Cortex of kidney (tissue), 1 donor: ENCODE data around the gene WDR4.
"Not testable (repeated sequence)": the region's sequence is repeated elsewhere in the genome, so short reads cannot be mapped to it uniquely, and the experiment has no call there.

Source experiments
- DNase-seq: peaks from one replicate; lab custom pipeline; 2025; lab: John Stamatoyannopoulos, UW

WDR4 gene

GRCh38 chr21:42839271-42840231, 39.8 kb downstream of the WDR4 start:
- DNase-seq: no peak

DNA sequence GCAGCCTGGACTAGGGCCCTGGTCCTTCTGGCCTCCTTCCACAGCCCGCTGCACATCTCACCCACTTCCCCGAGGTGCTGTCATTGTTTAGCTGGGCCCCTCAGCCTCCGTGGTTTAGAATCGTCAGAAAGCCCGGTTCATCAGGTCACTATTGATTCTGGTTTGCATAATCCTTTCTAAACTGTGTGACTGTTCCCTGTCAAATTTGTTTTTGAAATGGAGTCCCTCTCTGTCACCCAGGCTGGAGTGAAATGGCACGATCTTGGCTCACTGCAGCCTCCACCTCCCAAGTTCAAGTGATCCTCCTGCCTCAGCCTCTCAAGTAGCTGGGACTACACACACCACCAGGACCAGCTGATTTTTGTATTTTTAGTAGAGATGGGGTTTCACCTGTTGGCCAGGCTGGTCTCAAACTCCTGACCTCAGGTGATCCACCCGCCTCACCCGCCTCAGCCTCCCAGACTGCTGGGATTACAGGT, 41.1 kb downstream of the WDR4 start:
- DNase-seq: not testable (repeated sequence)

DNA sequence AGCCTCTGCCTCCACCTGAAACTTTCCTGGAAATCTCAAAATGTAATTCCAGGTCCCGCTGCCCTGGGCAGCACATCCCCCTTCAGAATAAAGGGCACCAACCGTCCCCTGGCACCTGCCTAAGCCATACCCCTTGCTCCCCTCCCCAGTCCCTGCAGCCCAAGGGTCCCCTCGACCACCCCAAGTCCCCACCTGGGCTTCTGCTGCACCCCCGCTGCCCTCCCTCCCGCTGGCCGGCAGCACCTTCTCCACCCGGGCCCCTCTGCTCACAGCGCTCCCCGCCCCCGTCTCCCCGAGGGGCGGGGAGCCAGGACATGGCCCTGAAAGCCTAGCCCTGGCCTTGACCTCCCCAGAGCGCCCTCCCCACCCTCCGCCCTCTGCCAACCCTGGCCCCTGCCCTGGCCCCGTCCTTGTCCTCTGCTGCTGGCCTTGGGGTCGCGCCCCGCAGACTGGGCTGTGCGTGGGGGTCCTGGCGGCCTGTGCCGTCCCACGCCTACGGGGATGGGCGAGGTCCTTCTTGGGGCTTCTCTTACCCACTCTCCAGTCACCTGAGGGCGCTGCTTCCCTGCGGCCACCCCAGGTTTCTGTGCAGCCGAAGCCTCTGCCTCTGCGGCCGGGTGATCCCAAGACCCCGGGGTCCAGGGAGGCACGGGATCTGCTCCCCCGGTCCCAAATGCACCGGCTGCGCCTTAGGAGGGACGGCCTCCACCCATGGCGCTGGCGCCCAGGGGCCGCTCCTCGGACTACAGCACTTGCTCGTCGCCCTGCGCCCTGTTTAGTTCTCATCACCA, 41.7 kb downstream of the WDR4 start:
- no peak for DNase-seq

- DNase-seq: no peak
Measured at GRCh38 chr21:42836767-42837301, 42.5 kb downstream of the WDR4 start.

GRCh38 chr21:42836402-42836666, 43.0 kb downstream of the WDR4 start:
- DNase-seq: no peak

GRCh38 chr21:42835611-42836401, 43.5 kb downstream of the WDR4 start:
- no peak for DNase-seq

GRCh38 chr21:42835211-42835610, 44.1 kb downstream of the WDR4 start:
- DNase-seq: no peak

DNA sequence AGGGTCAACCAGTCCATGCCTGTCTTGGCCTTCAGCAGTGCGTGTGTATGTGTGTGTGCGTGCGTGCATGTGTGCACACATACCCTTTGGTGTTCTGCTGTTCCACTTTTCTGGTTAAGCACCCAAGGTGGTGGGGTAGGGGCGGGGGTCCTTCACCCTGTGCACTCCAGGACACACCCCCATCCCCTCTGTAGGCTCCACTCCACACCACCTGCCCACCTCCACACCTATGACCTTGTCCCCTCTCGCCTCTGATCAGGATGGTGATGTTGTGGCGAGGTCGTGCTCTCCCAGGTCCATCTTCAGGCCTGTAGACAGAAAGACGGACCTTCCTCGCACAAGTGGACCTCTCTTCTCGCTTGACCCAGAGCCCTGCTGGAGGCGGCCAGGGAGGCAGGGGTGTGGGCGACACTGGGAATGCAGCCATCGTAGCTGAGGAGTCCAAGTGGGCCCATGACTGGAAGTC, 44.6 kb downstream of the WDR4 start:
- DNase-seq: no peak

GRCh38 chr21:42833859-42834725, 45.2 kb downstream of the WDR4 start:
- no peak for DNase-seq

DNA sequence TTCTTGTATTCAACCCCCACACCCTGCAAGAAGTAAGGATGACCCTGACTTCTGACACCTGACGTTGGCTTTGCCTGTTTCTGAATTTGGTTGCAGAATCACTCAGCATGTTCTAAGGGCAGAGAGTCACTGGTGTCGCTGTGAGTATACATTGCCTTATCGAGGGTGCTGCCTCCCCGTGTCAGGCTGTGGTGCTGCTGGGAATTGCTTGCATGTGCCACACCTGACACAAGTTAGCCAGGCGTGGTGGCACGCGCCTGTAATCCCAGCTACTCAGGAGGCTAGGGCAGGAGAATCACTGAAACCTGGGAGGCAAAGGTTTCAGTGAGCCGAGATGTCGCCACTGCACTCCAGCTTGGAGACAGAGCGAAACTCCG, 45.9 kb downstream of the WDR4 start:
- DNase-seq: no peak

DNA sequence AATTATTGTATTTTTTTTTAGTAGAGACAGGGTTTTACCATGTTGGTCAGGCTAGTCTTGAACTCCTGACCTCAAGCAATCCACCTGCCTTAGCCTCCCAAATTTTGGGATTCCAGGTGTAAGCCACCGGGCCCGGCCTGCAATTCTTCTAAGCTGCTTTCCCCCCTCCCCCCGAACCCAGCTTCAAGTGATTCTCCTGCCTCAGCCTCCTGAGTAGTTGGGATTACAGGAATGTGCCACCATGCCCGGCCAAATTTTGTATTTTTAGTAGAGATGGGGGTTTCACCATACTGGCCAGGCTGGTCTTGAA, 47.1 kb downstream of the WDR4 start:
- not testable (repeated sequence) for DNase-seq

DNA sequence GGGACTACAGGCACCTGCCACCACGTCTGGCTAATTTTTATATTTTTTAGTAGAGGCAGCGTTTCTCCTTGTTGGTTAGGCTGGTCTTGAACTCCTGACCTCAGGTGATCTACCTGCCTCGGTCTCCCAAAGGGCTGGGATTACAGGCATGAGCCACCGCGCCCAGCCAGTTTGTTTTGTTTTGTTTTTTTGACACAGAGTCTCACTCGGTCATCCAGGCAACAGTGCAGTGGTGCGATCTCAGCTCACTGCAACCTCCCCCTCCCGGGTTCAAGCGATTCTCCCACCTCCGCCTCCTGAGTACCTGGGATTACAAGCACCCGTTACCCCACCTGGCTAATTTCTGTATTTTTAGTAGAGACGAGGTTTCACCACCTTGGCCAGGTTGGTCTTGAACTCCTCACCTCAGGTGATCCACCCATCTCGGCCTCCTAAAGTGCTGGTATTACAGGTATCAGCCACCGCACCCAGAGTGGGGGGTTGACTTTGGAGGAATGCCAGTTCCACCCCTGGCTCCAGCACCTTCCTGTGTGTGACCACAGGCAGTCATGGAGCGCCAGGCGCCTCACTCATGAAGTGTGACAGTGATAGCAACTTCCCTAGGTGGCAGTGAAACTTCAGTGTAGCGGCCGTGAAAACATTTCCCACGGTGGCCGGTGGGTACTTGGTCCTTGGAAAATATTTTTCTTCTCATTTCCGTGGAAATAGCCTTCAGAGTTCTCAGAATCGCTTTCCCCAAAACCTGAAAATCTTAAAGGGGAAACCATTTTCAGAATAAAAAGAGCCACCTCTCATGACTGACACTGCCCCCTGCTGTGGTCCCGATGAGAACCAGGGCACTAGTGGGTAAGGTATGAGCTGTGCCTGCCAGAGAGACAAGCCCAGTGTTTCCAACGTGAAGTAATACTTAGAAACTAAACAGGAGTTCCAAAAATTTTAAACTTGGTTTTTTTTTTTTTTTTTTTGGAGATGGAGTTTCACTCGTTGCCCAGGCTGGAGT, 48.6 kb downstream of the WDR4 start:
- DNase-seq: no peak

- no peak for DNase-seq
Measured at GRCh38 chr21:42829954-42830353, 49.4 kb downstream of the WDR4 start.

GRCh38 chr21:42829417-42829816, 49.9 kb downstream of the WDR4 start:
- DNase-seq: no peak

GRCh38 chr21:42827588-42827987, 51.8 kb downstream of the WDR4 start:
- DNase-seq: no peak

DNA sequence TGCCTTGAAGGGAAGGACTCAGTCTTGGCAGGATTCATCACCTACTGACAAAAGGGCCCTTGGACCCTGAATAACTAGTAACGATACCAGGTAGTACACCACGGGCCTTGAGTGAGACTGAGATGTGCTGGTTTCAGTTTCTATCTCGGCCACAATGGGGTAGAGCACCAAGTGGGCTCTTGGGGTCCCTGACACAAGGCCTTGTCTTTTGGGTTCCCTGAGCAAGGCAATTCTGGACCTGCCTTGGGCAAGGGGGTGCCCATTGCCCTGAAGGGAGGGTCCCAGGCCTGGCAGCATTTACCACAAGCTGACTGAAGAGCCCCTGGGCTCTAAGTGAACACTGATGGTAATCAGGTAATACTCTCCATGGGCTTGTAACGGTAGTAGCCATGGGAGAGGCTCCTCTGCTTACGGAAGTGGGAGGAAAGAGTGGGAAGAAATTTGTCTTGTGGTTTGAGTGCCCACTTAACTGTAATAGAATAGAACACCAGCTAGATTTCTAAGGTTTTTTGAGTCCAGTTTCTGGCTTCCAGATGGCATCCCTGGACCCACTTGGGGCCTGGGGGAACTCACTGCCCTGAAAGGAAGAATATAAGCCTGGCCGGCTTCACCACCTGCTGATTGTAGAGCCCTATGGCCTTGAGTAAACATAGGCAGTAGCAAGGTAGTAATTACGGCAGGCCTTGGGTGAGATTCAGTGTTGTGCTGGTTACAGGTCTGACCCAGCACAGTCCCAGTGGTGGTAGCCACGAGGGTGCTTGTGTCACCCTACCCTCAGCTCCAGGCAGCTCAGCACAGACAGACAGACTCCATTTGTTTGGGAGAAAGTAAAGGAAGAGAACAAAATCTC, 58.5 kb downstream of the WDR4 start:
- DNase-seq: no peak

DNA sequence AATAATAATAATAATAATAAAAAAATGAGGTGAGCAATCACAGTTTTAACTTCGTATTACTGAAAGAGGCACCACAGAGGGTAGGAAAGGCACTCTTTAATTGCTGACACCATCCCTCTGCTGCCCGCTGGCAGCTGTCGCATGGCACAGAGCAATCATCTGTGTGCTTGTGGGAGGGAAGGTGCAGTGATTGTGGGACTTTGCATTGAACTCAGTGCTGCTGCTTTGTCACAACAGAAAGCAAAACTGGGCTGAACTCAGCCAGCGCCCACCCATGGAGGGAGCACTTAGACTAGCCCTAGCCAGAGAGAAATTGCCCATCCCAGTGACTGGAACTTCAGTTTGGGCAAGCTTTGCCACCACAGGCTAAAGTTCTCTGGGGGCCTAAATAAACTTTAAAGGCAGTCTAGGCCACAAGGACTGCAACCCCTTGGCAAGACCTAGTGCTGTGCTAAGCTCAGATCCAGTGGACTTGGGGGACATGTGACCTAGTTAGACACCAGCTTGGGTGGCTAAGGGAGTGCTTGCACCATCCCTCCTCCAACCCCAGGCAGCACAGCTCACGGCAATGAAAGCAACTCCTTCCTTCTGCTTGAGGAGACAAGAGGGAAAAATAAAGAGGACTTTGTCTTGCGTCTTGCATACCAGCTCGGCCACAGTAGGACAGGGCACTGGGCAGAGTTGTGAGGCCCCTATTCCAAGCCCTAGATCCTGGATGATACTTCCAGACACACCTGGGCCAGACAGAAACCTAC, 59.3 kb downstream of the WDR4 start:
- DNase-seq: no peak

DNA sequence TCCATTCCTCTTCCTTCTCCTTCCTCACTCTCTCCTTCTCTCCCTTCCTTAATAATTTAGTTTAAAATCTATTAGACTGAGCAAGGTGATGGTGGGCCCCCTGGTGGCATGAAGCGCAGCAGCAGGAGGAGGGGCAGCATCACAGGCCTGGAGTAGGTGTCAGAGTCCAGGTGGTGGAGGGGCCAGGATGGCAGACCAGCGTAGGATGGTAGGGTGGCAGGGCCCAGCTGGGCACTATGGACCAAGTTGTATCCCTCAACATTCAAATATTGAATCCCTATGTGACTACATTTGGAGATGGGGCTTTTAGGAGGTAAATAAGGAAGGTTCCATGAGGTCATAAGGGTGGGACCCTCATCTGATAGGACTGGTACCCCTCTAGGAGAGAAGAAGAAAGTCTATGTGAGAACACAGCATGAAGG, 61.0 kb downstream of the WDR4 start:
- DNase-seq: no peak
